ENCODE data around the gene ADCY10.
A peak's percentile ranks its signal among the peaks of the same experiment; 100 is the strongest.

ADCY10 gene

GRCh38 chr1:167905671-167906070 lies 8.3 kb downstream of the ADCY10 start:
- H3K36me3 ChIP-seq (ENCODE audit: low read depth) = no peaks in the 10 kb centered on the region
- no peaks in the 10 kb centered on the region for H3K9me3 ChIP-seq (ENCODE audit: severe bottlenecking)
- no peak overlapping the region for H3K4me3 ChIP-seq (ENCODE audit: severe bottlenecking)
- H3K27ac ChIP-seq (ENCODE audit: poor library complexity, severe bottlenecking) = no peak overlapping the region
- peaks cover under 1% of the 10 kb centered on the region for H3K4me1 ChIP-seq (ENCODE audit: insufficient read depth, poor library complexity, severe bottlenecking)
- DNase-seq (ENCODE audit: low spot score) (no peak), ATAC-seq (ENCODE audit: low read depth) (no peak)
- no peak for TF ChIP-seq CTCF (IDR thresholded peaks at IDR 0.05; ENCODE audit: poor library complexity, severe bottlenecking)
- H3K27me3 ChIP-seq (ENCODE audit: insufficient read depth, poor library complexity, severe bottlenecking) = no peaks in the 10 kb centered on the region

GRCh38 chr1:167905182-167905581 lies 8.8 kb downstream of the ADCY10 start:
- H3K4me1 ChIP-seq (ENCODE audit: insufficient read depth, poor library complexity, severe bottlenecking) = no peaks in the 10 kb centered on the region
- no peak for TF ChIP-seq CTCF (IDR thresholded peaks at IDR 0.05; ENCODE audit: poor library complexity, severe bottlenecking)
- H3K9me3 ChIP-seq (ENCODE audit: severe bottlenecking) = no peaks in the 10 kb centered on the region
- H3K36me3 ChIP-seq (ENCODE audit: low read depth) = no peaks in the 10 kb centered on the region
- no peak overlapping the region for H3K4me3 ChIP-seq (ENCODE audit: severe bottlenecking)
- no peak overlapping the region for H3K27ac ChIP-seq (ENCODE audit: poor library complexity, severe bottlenecking)
- H3K27me3 ChIP-seq (ENCODE audit: insufficient read depth, poor library complexity, severe bottlenecking) = no peaks in the 10 kb centered on the region
- DNase-seq (ENCODE audit: low spot score) (no peak), ATAC-seq (ENCODE audit: low read depth) (no peak)

DNA sequence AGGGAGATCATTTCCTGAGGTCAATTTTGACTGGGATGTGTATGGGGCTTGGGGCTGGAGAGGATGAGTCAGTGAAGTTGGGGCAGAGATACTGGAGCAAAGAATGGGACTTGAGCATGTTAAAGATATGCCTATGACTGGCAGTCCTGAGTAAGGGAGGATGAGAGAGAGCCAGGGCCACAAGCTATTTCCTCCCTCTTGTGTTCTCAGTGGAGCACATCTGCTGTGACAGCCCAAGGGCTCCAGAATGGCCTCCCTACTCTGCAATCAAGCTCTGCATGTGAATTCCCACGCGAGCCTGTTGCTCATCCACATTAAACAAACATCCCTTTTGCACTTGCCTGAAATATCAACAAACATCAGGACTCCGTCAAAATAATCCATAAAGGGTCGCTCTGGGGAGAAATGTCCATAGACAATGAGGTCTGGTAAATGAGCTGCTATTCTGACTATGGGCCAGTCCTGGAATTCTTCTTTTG lies 9.2 kb downstream of the ADCY10 start:
- H3K27ac ChIP-seq (ENCODE audit: poor library complexity, severe bottlenecking) = no peak overlapping the region
- H3K9me3 ChIP-seq (ENCODE audit: severe bottlenecking) = no peaks in the 10 kb centered on the region
- no peaks in the 10 kb centered on the region for H3K4me1 ChIP-seq (ENCODE audit: insufficient read depth, poor library complexity, severe bottlenecking)
- DNase-seq (ENCODE audit: low spot score) (no peak), ATAC-seq (ENCODE audit: low read depth) (peak; percentile 55; the same call in 2 of the 3 replicates)
- no peak for TF ChIP-seq CTCF (IDR thresholded peaks at IDR 0.05; ENCODE audit: poor library complexity, severe bottlenecking)
- no peaks in the 10 kb centered on the region for H3K27me3 ChIP-seq (ENCODE audit: insufficient read depth, poor library complexity, severe bottlenecking)
- H3K36me3 ChIP-seq (ENCODE audit: low read depth) = no peaks in the 10 kb centered on the region
- no peak overlapping the region for H3K4me3 ChIP-seq (ENCODE audit: severe bottlenecking)

DNA sequence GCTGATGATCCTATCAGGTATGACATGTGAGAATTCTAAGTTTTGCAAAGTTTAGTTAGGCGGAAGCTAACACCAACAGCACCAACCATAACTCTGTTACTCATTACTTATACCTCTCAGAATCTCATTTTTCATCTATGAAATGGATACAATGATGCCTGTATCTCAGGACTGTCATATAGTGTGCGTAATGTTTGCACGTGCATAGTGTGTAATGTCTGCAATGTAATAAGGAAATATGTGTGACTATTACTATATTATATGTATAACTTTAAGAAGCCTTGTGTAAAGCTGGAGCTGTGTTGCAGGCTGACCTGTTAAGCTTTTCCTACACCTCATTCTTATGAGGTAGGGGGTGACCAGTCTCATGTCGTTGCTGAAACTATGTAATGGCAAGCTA lies 13.0 kb downstream of the ADCY10 start:
- Histone ChIP-seq H3K27me3 (ENCODE audit: insufficient read depth, poor library complexity, severe bottlenecking) (no peaks in the 10 kb centered on the region), H3K4me3 (ENCODE audit: severe bottlenecking) (no peak overlapping the region), H3K27ac (ENCODE audit: poor library complexity, severe bottlenecking) (no peak overlapping the region), H3K9me3 (ENCODE audit: severe bottlenecking) (no peaks in the 10 kb centered on the region), H3K36me3 (ENCODE audit: low read depth) (no peaks in the 10 kb centered on the region), H3K4me1 (ENCODE audit: insufficient read depth, poor library complexity, severe bottlenecking) (no peaks in the 10 kb centered on the region)
- ATAC-seq (ENCODE audit: low read depth) (no peak), DNase-seq (ENCODE audit: low spot score) (no peak)
- no peak for TF ChIP-seq CTCF (IDR thresholded peaks at IDR 0.05; ENCODE audit: poor library complexity, severe bottlenecking)

DNA sequence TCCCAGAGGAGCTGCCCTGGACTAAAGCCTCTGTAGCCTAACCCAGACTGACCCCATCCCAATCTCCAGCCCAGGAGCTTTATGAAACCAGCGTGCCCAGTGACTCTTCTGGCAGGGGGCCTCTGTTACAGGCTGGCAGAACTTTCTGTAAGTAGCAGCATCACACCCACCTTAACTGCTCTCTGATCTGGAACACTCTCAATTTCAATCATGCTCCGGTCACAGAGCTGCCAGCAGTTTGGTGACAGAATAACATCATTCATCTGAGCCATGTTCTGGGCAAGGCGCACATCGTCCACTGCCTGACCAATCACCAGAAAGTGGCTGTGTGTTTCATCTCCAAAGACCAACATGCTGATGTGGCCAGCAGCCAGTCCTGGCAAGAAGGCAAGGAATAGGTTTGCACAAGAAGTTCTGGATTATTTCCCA lies 14.7 kb downstream of the ADCY10 start:
- no peak for DNase-seq (ENCODE audit: low spot score)
- Histone ChIP-seq H3K4me3 (ENCODE audit: severe bottlenecking) (no peak overlapping the region), H3K36me3 (ENCODE audit: low read depth) (no peaks in the 10 kb centered on the region), H3K4me1 (ENCODE audit: insufficient read depth, poor library complexity, severe bottlenecking) (no peaks in the 10 kb centered on the region), H3K27me3 (ENCODE audit: insufficient read depth, poor library complexity, severe bottlenecking) (no peaks in the 10 kb centered on the region), H3K9me3 (ENCODE audit: severe bottlenecking) (no peaks in the 10 kb centered on the region), H3K27ac (ENCODE audit: poor library complexity, severe bottlenecking) (no peak overlapping the region)
- no peak for TF ChIP-seq CTCF (IDR thresholded peaks at IDR 0.05; ENCODE audit: poor library complexity, severe bottlenecking)
- ATAC-seq (ENCODE audit: low read depth) = no peak

All from RWPE2 (cell line).